K562 (cell line): ENCODE measurements around the gene APPBP2. TPM values are rescaled to one million over a fixed set of nuclear protein-coding genes. Genes with fewer than 3 reads are reported as not detected.
"Not testable (repeated sequence)": the region's sequence is repeated elsewhere in the genome, so short reads cannot be mapped to it uniquely, and the experiment has no call there.

Experiments used
- ATAC-seq: fragments of 200-7000 bp; cut with Tn5 transposase; 3 replicates; pipeline ENCODE4 v1.9.1; 2020; ENCODE audit warnings: moderate library complexity
- BruUV-seq: library from RNA; stranded (reverse); fragments of 400-500 nt; replicated peaks from 2 replicates; lab custom pipeline; 2021; lab: Mats Ljungman, UMichigan
- CTCF ChIA-PET: fragments of 300-600 bp; formaldehyde crosslinking; extraction: SDS; loops from one replicate; lab custom pipeline; 2021; ENCODE audit warnings: low intra/inter-chr PET ratio; lab: Yijun Ruan, JAX
- POLR2A ChIA-PET: fragments of 300-600, 350-650 bp; sonication (Branson Sonifier 250); formaldehyde crosslinking; extraction: SDS; loops from one replicate; lab custom pipeline; 2021; ENCODE audit warnings: antibody characterized with exemption, inconsistent platforms; lab: Yijun Ruan, JAX
- DNase-seq, 4 experiments: peaks; one replicate each; pipeline versions ENCODE4 v3.0.0 to v3.0.0-alpha.2; 2011 to 2018; ENCODE audit warnings: low spot score in 3 of 4, mixed read lengths in 3 of 4; ENCODE audit errors: extremely low read depth in 1 of 4
- FAIRE-seq: peaks from 2 replicates; lab custom pipeline; 2011; peaks lifted over from hg19 to GRCh38; lab: Jason Lieb, UNC
- H2AFZ ChIP-seq: 2 replicates; pipeline ENCODE4 v1.6.0; 2011; ENCODE audit warnings: low read depth, low read length, control low read depth, inconsistent platforms
- H3K27ac ChIP-seq: fragments of 200-600 bp; 3 replicates; pipeline ENCODE4 v1.8.0; 2011; ENCODE audit warnings: low read depth, mild to moderate bottlenecking, control low read depth, inconsistent platforms, low read length, moderate library complexity, mixed read lengths; ENCODE audit errors: extremely low read depth
- H3K27me3 ChIP-seq, 2 experiments: fragments of 300-600 bp in 1 of 2; 2 replicates in 1 of 2; 3 replicates in 1 of 2; pipeline versions ENCODE4 v1.6.0 to v1.8.0; 2011; ENCODE audit warnings: inconsistent platforms in 2 of 2, low read length in 2 of 2, mild to moderate bottlenecking in 1 of 2, mixed read lengths in 1 of 2, moderate library complexity in 1 of 2; ENCODE audit not compliant: control insufficient read depth in 2 of 2, insufficient read depth in 2 of 2
- H3K36me3 ChIP-seq: fragments of 300-600 bp; 3 replicates; pipeline ENCODE4 v1.8.0; 2011; ENCODE audit warnings: mild to moderate bottlenecking, low read length, inconsistent platforms; ENCODE audit not compliant: control insufficient read depth, insufficient read depth
- H3K4me1 ChIP-seq, 2 experiments: fragments of 200-600 bp in 1 of 2; replicated peaks in 1 of 2; 2 replicates in 1 of 2; 3 replicates in 1 of 2; pipeline versions ENCODE4 v1.5.1 to v1.8.0; 2011; ENCODE audit warnings: inconsistent platforms in 2 of 2, low read length in 2 of 2, mild to moderate bottlenecking in 1 of 2, mixed read lengths in 1 of 2, moderate library complexity in 1 of 2; ENCODE audit not compliant: control insufficient read depth in 2 of 2, insufficient read depth in 2 of 2
- H3K4me2 ChIP-seq: 2 replicates; pipeline ENCODE4 v1.6.1; 2011; ENCODE audit warnings: low read length, control low read depth, inconsistent platforms, mixed read lengths; ENCODE audit not compliant: insufficient read depth
- H3K4me3 ChIP-seq: fragments of 200-600 bp; sonication (generic), shearing (Covaris generic); 2 replicates; pipeline ENCODE4 v1.5.1; 2016; ENCODE audit warnings: control low read depth, inconsistent platforms
- H3K79me2 ChIP-seq: fragments of 200-600 bp; 3 replicates; pipeline ENCODE4 v1.8.0; 2011; ENCODE audit warnings: low read length, inconsistent platforms; ENCODE audit not compliant: control insufficient read depth, insufficient read depth
- H3K9ac ChIP-seq, 2 experiments: 2 replicates each; pipeline versions ENCODE4 v1.6.0 to v1.6.1; 2011; ENCODE audit warnings: low read depth in 2 of 2, low read length in 2 of 2, control low read depth in 1 of 2, inconsistent platforms in 1 of 2, mild to moderate bottlenecking in 1 of 2, mixed read lengths in 1 of 2; ENCODE audit not compliant: insufficient read depth in 1 of 2
- H3K9me1 ChIP-seq: one replicate; pipeline ENCODE4 v1.6.0; 2011; ENCODE audit warnings: inconsistent platforms, mild to moderate bottlenecking, low read length, moderate library complexity; ENCODE audit not compliant: control insufficient read depth, insufficient read depth
- H3K9me3 ChIP-seq: replicated peaks from 2 replicates; pipeline ENCODE4 v1.5.1; 2011; ENCODE audit warnings: low read depth, low read length, inconsistent platforms; ENCODE audit not compliant: control insufficient read depth, insufficient read depth
- H4K20me1 ChIP-seq: replicated peaks from 2 replicates; pipeline ENCODE4 v1.6.1; 2011; ENCODE audit warnings: low read length, inconsistent platforms, mixed read lengths; ENCODE audit not compliant: control insufficient read depth, insufficient read depth
- FOXP4 ChIP-seq: sonication (generic); formaldehyde crosslinking; IDR thresholded peaks from 2 replicates; pipeline ENCODE4 v1.8.0; 2022; ENCODE audit warnings: mild to moderate bottlenecking, missing genetic modification reagents, borderline replicate concordance
- GMEB1 ChIP-seq: fragments of 250-450 bp; sonication (Bioruptor Pico); IDR thresholded peaks from 2 replicates; pipeline ENCODE4 v1.4.0; 2020; ENCODE audit warnings: mild to moderate bottlenecking
- SMARCC2 ChIP-seq: fragments of 450-650 bp; IDR thresholded peaks from 2 replicates; pipeline ENCODE4 v1.6.1; 2017; ENCODE audit warnings: antibody characterized with exemption, moderate library complexity, mild to moderate bottlenecking, low read depth
- ZBTB11 ChIP-seq, 3 experiments: fragments of 200-800 bp in 1 of 3; fragments of 250-450 bp in 1 of 3; fragments of 450-650 bp in 1 of 3; sonication (Bioruptor Pico) in 1 of 3; sonication (Bioruptor generic) in 1 of 3; formaldehyde crosslinking in 1 of 3; IDR thresholded peaks; 2 replicates each; pipeline versions ENCODE4 v1.6.1 to v1.8.0; 2016 to 2022; ENCODE audit warnings: mild to moderate bottlenecking in 2 of 3, missing genetic modification characterization in 2 of 3, missing compliant biosample characterization in 1 of 3, moderate library complexity in 1 of 3
- ZNF121 ChIP-seq: sonication (generic); formaldehyde crosslinking; conservative IDR thresholded peaks from 2 replicates; pipeline ENCODE4 v1.8.0; 2022; ENCODE audit warnings: missing genetic modification reagents
- WGBS: fragments of 100-300 bp; shearing (Covaris generic); methylation state at CpG from one replicate; pipeline ENCODE4 v1.1.6; 2016; ENCODE audit warnings: low coverage, mixed read lengths; ENCODE audit not compliant: insufficient coverage; ENCODE audit errors: missing lambda C conversion rate; 5-methylcytosine and 5-hydroxymethylcytosine counted together
- in situ Hi-C: fragments of 300-500 bp; cut with MboI; formaldehyde crosslinking; loops from 4 replicates; pipeline ENCODE4 v1.15.0; 2018; ENCODE audit warnings: inconsistent platforms, mixed read lengths
- intact Hi-C: fragments of 100-400 bp; cut with micrococcal nuclease; formaldehyde crosslinking; loops from 2 replicates; pipeline ENCODE4 v1.14.2; 2022
- polyA plus RNA-seq, 8 experiments: library from polyadenylated mRNA; depleted of rRNA in 4 of 8; stranded (reverse) in 5 of 8; unstranded in 3 of 8; fragments of >200 nt; fragmentation: Nextera tagmentation in 2 of 8; fragmentation: Illumina TruSeq in 1 of 8; extraction: Ambion mirVana in 2 of 8; extraction: Trizol in 1 of 8; gene quantifications; 2 replicates each; pipeline versions ENCODE4 v1.2.1 to v1.2.3, GENCODE V29; 2011 to 2014; ENCODE audit warnings: inconsistent platforms in 1 of 8, missing spikeins in 1 of 8
- total RNA-seq, 7 experiments: library from RNA; depleted of rRNA in 6 of 7; stranded (reverse); fragments of >200 nt in 6 of 7; fragmentation: Illumina TruSeq in 2 of 7; extraction: Trizol in 2 of 7; gene quantifications; 2 replicates each; pipeline versions ENCODE4 v1.2.1 to v1.2.3, GENCODE V29; 2011 to 2021; ENCODE audit warnings: low replicate concordance in 1 of 7

APPBP2 gene
- total and polyA plus RNA-seq, 9 of the 15 experiments (the other 6 are each of a cell fraction or from before 2014, with no cell fraction given) = 2.7 to 16.8 (median 6.9) TPM

- TF ChIP-seq FOXP4 (no peak), ZNF121 (CRISPR knock-in tag) (peak; percentile 81), GMEB1 (CRISPR knock-in tag) (no peak), SMARCC2 (no peak)
These were observed 6.2 kb downstream of the APPBP2 start (continued) for GRCh38 chr17:60519795-60520194.

- H3K27me3 ChIP-seq, intact Hi-C loops, H3K9ac ChIP-seq, H3K27ac ChIP-seq, H4K20me1 ChIP-seq, H3K4me1 ChIP-seq, DNase-seq, H3K4me2 ChIP-seq, ATAC-seq, H3K9me1 ChIP-seq, H3K9me3 ChIP-seq, FAIRE-seq, H3K79me2 ChIP-seq, BruUV-seq, in situ Hi-C loops, CTCF ChIA-PET, H3K4me3 ChIP-seq, H2AFZ ChIP-seq: not testable (repeated sequence)
- H3K36me3 ChIP-seq = peaks cover 19% of the 10 kb centered on the region; the same call in 2 of the 3 replicates
- 92% methylated on average over 6 of the region's 6 CpGs for WGBS
- peak in 1 of 3 experiments; percentile 70; a peak in 2 of 6 replicates for TF ChIP-seq ZBTB11 (CRISPR knock-in tag; IDR thresholded peaks at IDR 0.05)
- POLR2A ChIA-PET = interaction anchor here (1.2 kb wide), 1 partner anchor 10 kb away, joined by 3 read pairs; no protein-coding TSS in a partner anchor
These were observed 10.4 kb downstream of the APPBP2 start for GRCh38 chr17:60515683-60516082.

- H3K36me3 ChIP-seq = peaks cover 16% of the 10 kb centered on the region; the same call in 2 of the 3 replicates
- H3K79me2 ChIP-seq, H3K27ac ChIP-seq, BruUV-seq, H3K9ac ChIP-seq, ATAC-seq, H3K9me3 ChIP-seq, H3K4me3 ChIP-seq, H3K27me3 ChIP-seq, CTCF ChIA-PET, H3K4me2 ChIP-seq, FAIRE-seq, intact Hi-C loops, H2AFZ ChIP-seq, H3K9me1 ChIP-seq, in situ Hi-C loops, H4K20me1 ChIP-seq, H3K4me1 ChIP-seq, DNase-seq: not testable (repeated sequence)
- 89% methylated on average over 5 of the region's 5 CpGs for WGBS
- POLR2A ChIA-PET = interaction anchor here (1.2 kb wide), 2 partner anchors 8 to 9 kb away, joined by 3 to 6 read pairs; no protein-coding TSS in a partner anchor
These were observed 10.8 kb downstream of the APPBP2 start for GRCh38 chr17:60515199-60515598.
